Glomerular endothelial cell (primary cell): ENCODE data around the gene PIK3CB. TPM values are rescaled to one million over a fixed set of nuclear protein-coding genes. Genes with fewer than 3 reads are reported as not detected.
A peak's percentile ranks its signal among the peaks of the same experiment; 100 is the strongest.

Source experiments
- DNase-seq: peaks from one replicate; pipeline ENCODE4 v3.0.0-alpha.2; 2011; ENCODE audit warnings: low read depth, low spot score; ENCODE audit errors: extremely low read depth
- total RNA-seq: library from RNA; depleted of rRNA; stranded (reverse); fragments of >200 nt; gene quantifications from 2 replicates; pipeline ENCODE4 v1.2.3, GENCODE V29; 2015

PIK3CB gene
- total RNA-seq = 11.9 and 19.7 TPM in 2 replicates

GRCh38 chr3:138834596-138835396 lies at the start of gene PIK3CB:
PIK3CB (minus strand) TSS chr3:138834928; CDS start chr3:138759343, 75,585 bp downstream.
- no peak for DNase-seq

GRCh38 chr3:138881233-138881632 lies 46.5 kb upstream of the PIK3CB start:
- DNase-seq = no peak

- DNase-seq = no peak
Observed at GRCh38 chr3:138879541-138880380, 45.0 kb upstream of the PIK3CB start.

GRCh38 chr3:138877226-138877625 lies 42.5 kb upstream of the PIK3CB start:
- DNase-seq = no peak

- peak; percentile 91 for DNase-seq
Observed at GRCh38 chr3:138875754-138876664, 41.3 kb upstream of the PIK3CB start.

GRCh38 chr3:138875096-138875753 lies 40.5 kb upstream of the PIK3CB start:
- DNase-seq = no peak

- DNase-seq = no peak
Observed at GRCh38 chr3:138873471-138874278, 38.9 kb upstream of the PIK3CB start.

GRCh38 chr3:138872632-138873031 lies 37.9 kb upstream of the PIK3CB start:
- no peak for DNase-seq

- no peak for DNase-seq
Observed at GRCh38 chr3:138867996-138868395, 33.3 kb upstream of the PIK3CB start.

GRCh38 chr3:138863776-138864113 lies 29.0 kb upstream of the PIK3CB start:
- no peak for DNase-seq

GRCh38 chr3:138862924-138863775 lies 28.4 kb upstream of the PIK3CB start:
- no peak for DNase-seq

GRCh38 chr3:138862531-138862923 lies 27.8 kb upstream of the PIK3CB start:
- no peak for DNase-seq

- DNase-seq = no peak
Observed at GRCh38 chr3:138861798-138862197, 27.1 kb upstream of the PIK3CB start.

GRCh38 chr3:138856799-138857198 lies 22.1 kb upstream of the PIK3CB start:
- no peak for DNase-seq

- no peak for DNase-seq
Observed at GRCh38 chr3:138854940-138855339, 20.2 kb upstream of the PIK3CB start.

- DNase-seq = no peak
Observed at GRCh38 chr3:138854204-138854603, 19.5 kb upstream of the PIK3CB start.

- no peak for DNase-seq
Observed at GRCh38 chr3:138850151-138850550, 15.4 kb upstream of the PIK3CB start.

- no peak for DNase-seq
Observed at GRCh38 chr3:138849222-138849940, 14.7 kb upstream of the PIK3CB start.
